NCI-H2171 (cell line): ENCODE results near the gene PATJ.
"Not testable (repeated sequence)": the region's sequence is repeated elsewhere in the genome, so short reads cannot be mapped to it uniquely, and the experiment has no call there.

Experiments
- DNase-seq: peaks from one replicate; lab custom pipeline; 2025; lab: John Stamatoyannopoulos, UW

Gene PATJ

DNA sequence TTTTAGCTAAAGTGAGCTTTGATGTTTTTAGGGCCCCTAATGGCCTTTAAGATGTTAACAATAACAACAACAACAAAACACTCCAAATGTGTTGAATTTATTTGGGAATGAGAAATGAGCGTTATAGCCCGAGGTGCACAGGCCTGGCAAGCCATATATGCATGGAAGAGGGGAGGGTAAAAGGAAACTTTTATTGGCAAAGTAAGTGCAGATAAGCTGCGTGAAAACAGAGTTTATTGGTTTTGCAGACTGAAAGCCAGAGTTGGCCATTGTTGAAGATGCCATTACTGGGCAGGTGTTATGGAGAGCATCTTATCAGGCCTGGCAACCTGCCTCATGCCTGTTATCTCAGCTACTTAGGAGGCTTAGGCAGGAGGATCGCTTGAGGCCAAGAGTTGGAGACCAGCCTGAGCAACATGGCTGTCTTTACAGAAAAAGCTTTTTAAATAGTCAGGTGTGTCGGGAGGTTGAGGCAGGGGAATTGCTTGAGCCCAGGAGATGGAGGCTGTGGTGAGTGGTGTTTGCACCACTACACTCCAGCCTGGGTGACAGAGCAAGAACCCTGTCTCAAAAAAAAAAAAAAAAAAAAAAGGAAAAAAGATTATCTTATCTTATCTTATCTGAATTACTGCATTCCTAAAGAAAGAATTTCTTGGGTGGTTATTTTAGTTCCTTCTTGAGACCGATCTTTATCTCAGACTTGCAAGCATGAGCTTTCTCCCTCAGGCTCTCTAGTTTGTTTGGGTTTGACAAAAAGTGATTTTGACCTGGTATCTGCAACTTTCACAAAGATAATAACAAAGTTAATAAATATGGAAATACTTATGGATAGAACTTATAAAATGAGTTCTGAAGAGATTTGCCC, 1.7 kb downstream of the PATJ start:
- no peak for DNase-seq

DNA sequence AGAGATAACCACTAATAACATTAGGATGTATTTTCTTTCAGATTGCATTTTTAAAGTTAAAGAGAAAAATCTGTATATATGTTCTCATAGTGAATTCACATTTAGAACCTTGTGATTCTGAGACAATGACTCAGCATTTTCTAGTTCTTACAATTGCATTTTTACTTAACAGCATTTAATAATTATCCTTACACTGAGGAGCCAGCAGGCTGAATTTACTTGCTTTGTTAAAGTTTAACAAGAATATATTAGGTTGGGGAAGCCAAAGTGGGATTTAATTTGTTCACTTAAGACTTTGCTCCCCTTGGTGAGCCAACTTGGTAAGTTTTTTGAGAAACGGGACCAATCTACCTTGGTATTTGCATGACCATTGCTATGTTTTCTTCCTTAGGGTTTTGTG, 4.5 kb downstream of the PATJ start:
- no peak for DNase-seq

DNA sequence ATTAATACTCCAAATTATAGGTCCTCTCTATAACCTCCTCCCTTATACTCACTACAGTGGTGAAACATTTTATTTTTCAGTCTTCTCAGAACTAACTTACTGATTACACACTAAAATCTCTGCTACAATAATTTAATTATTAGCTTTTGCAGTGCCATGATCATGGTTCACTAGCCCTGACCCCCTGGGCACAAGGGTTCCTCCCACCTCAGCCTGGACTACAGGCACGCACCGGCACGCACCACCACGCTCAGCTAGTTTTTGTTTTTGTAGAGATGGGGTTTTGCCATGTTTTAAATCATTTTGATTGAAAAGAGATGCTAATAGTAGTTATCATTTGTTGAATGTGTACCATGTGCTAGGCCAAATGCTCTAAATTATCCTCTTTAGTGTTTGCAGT, 6.3 kb downstream of the PATJ start:
- no peak for DNase-seq

DNA sequence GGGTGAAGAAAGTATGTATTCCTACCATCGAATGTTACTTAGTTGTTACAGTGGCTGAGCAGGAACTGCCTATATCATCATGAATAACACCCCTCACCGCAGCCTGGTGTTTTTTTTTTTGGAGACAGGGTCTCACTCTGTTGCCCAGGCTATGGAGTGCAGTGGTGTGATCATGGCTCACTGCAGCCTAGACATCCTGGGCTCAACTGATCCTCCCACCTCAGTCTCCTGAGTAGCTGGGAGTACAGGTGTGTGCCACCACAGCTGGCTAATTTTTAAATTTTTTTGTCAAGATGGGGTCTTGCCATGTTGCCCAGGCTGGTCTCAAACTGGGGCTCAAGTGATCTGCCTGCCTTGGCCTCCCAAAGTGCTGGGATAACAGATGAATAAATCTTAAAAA, 7.3 kb downstream of the PATJ start:
- DNase-seq: no peak

DNA sequence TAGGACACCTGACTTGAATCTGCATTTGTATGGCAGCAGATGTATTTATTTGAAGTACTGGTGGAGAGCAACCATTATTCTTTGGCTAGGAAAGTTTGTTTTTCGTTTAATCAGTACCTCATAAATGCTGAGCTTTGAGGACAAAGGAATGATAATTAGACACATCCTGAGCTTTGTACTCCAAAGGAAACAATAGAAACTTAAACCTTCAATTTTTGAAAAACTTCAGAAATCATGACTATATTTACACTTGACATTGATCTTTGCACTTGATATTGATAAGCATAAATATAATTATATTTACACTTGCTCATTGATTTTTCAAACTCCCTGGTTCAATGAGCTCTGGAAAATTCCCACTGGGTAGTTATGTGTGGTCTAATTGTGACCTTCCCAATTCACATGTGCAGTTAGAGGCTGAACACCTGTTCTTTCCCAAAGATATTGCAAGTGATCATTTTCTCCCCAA, 10.7 kb downstream of the PATJ start:
- no peak for DNase-seq

DNA sequence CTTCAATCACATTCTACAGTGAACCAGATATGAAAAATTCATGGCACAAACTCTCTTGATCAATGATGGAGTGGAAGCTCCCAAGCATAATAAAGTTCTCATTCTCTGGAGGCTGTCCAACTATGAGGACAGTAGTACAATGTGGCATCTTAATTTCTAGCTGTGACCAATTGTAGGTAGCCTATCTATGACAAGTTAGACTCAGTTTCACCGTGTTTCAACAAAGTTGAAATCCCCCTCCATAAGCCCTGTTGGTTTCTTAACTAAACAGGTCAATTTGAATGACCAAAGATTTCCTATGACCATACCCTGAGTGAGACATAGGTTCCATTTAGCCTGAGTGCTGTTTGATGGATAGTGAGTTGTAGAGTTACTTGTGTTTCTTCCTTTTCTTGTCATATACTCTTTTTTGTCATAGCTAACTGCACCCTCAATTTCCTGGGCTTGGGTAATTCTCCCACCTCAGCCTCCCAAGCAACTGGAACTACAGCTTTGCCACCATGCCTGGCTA, 11.8 kb downstream of the PATJ start:
- no peak for DNase-seq

DNA sequence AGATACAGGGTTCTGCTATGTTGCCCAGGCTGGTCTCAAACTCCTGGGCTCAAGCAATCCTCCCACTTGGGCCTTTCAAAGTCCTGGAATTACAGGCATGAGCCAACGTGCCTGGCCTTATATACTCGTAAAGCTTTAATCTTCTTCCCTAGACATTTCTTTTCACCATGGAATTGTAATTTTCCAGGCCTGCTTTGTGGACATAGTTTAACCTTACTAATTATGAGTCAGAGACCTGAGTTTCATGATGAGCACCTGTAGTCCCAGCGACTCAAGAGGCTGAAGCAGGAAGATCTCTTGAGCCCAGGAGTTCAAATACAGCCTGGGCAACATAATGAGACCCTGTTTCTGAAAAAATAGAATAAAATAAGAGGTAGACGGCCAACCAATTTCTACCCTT, 12.3 kb downstream of the PATJ start:
- DNase-seq: no peak

DNA sequence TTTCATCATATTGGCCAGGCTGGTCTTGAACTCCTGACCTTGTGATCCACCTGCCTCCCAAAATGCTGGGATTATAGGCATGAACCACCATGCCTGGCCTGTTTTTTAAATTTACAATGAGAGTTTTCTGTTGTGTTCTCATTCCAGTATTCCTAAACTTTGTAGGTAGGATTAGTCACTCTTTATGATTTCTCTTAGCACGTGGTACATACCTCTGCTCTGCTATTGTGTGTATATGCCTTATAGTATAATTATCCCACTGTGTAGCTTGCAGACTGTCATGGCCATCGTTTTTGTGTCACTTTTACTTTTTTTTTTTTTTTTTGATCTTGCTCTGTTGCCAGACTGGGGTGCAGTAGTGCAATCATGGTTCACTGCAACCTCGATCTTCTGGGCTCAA, 14.5 kb downstream of the PATJ start:
- DNase-seq: no peak

DNA sequence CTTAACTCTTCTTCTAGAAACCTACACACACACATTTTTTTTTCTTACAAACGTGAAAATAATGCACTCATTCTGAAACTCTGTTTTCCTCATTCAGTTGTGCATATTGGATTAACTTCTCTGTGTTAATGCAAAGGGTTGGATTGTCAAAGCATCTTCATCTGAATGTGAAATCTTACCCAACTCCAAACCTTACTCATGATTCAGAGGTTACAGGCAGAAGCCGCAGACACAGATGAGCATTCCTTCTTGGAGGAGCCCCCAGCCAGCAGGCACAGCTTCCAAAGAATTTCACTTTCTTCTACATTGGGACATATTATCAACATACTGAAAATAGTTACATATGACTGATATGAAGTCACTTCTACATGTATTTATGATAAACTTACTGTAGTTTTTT, 15.7 kb downstream of the PATJ start:
- DNase-seq: no peak

DNA sequence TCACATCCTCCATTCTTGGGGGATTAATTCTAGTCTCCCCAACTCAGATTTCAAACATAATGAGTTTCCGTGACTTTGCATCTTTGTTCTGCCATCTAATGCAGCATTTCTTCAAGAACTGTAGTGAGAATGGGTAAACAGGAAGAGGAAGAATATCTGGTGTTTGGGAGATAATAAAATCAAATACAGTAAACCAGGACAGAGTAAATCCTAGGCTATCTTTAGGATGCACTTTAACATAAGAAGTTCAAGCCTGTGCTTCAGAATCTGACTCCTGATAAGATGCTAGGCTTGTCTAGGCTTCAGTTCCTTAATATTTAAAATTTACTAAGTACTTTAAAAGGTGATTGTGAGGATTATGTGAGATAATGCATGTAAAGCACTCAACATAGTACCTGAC, 27.9 kb downstream of the PATJ start:
- DNase-seq: no peak

DNA sequence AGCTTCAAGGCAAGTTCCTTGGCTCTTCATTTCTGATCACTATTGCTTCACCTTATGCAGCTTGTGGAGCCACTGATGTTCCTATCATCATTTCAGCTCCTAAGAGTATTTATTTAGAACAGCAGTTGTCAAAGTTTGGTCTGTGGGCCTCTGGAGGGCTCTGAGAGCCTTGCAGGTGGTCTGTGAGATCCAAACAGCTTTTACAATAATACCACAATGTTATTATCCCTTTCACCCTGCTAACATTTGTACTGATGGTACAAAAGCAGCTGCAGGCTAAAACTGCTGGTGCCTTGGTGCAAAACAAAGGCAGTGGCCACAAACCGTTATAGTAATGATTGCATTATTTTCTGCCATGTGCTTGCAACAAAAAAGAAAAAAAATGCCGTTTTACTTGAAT, 33.8 kb downstream of the PATJ start:
- no peak for DNase-seq

DNA sequence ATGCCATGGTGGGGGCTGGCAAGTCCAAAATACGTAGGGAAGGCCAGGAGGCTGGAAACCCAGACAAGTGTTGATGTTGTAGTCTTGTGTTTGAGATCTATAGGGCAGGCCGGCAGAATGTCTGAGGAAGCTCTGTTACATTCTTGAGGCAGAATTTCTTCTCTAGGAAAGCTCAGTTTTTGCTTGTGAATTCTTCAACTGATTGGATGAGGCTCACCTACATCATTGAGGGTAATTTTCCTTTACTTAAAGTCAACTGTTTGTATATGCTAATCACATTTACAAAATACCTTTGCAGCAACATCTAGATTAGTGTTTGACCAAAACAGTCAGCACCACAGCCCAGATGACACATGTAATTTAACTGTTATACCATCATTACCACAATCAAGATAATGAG, 37.0 kb downstream of the PATJ start:
- no peak for DNase-seq

DNA sequence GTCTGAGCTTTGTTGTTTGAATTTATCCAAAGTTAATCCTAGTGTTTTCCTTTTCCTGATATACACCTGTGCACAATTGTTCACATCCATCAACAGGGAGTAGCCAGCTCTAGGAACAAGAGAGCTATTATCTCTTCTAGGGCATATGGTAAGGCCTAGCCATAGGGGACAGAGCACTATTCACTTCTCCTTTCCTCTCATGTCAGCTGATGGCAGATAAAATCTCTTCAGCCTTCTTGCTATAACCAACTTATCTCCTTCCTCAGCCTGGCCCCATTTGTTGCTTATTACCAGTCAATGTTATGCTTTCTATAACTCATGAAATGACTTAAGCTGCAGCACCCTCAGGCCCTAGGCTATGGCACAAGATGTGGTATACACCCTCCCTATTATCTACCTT, 38.9 kb downstream of the PATJ start:
- DNase-seq: no peak

DNA sequence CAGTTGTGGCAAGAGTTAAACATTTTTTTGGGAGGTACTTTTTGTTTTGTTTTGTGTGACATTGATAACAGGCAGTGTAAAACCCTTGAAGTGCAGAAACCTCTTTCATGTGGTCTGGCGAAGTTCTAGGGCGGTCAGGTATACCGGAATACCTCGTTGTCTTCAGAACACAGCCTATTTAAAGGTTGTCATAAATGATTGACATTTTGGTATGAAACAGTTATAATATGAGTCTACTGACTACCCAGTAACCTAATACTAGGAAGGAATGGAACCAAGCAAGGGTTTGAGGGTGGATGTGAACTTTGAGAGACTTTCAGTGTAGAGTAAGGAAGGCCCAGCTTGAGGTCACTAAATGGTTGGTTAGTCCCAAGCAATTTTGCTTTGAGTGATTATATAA, 40.5 kb downstream of the PATJ start:
- DNase-seq: no peak

DNA sequence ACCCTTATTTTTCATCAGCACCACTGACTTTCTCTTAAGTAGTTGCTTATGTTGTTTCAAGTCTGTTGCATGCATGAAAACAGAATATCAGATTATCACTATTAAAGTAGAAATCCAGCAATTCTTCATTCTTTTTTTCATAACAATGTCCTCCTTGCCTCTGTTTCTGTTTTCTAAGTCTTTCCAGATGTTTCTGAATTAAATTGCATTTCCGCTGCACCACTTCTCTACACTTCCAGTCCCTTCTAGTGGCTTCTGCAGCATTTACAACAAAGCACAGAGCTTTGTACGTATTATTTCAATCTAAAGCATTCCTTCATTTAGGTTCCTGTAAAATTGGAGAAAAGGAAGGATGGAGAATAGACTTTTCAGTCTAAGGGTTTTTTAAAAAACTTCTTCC, 42.4 kb downstream of the PATJ start:
- no peak for DNase-seq

DNA sequence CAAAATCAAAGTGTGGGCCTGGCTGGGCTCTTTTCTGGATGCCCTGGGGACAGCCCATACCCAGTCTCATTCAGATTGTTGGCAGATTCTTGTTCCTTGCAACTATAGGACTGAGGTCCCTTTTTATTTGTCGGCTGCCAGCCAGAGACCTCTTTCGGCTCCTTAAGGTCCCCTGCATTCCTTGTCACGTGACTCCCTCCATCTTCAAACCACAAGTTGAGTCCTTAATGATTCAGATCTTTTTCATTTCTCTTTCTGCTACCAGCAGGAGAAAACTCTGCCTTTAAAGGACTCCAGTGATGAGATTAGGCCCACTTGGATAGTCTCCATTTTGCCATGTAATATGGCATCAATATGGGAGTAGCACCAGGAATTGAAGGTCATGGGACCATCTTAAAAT, 48.6 kb downstream of the PATJ start:
- no peak for DNase-seq

DNA sequence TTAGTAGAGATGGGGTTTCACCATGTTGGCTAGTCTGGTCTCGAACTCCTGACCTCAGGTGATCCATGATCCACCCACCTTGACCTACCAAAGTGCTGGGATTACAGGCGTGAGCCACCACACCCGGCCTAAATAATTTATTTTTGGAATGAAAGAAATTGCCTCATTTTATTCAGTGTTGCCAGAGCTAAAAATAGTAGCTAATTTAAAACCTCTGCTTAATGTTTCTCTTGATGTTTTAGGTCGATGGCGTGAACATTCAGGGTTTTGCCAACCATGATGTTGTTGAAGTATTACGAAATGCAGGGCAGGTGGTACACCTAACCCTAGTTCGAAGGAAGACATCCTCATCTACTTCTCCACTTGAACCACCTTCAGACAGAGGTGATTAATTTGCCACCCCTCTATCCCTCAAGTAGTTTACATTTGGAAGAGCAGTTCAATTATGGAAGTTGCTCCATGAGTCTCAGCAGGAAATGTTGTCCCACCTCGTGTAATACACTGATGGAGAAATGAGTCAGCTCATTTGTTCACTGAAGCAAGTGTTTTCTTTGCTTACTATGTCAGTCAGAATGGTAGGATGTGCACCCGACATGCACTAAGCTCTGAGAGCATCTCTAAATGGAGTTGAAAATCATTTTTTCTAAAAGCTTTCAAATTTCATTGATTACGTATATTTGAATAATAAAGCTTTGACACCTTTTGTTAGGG, 54.9 kb downstream of the PATJ start:
- no peak for DNase-seq

DNA sequence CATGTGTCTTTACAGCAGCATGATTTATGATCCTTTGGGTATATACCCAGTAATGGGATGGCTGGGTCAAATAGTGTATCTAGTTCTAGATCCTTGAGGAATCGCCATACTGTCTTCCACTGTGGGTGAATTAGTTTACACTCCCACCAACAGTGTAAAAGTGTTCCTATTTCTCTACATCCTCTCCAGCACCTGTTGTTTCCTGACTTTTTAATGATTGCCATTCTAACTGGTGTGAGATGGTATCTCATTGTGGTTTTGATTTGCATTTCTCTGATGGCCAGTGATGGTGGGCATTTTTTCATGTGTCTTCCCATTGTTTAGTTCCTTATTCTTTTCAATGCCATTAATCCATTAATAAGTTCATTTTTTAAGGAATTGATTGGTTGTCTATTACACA, 58.8 kb downstream of the PATJ start:
- DNase-seq: not testable (repeated sequence)

DNA sequence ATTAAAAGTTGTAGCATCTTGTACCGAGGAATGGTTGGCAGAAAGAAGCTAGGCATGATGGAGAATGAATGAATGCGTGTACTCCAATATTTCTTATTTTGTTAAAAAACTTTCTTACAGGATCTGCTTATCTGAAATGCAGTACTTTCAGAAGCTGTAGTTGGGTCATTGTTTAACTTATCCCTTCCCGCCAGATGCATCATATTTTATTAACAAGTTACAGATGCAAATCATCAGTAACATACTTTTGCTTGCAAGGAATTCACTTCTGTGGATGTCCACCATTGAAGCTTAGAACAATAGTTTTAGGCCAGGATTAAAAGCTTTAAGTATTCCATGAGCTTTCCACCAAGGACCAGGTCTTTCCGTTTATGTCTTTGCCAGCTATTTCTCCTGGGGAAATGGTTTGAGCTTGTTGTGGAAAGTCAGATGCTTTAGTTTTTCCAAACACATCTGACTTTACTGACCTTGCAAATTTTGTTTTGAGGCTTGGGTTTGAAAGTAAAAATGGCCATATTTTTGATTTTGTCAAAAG, 65.4 kb downstream of the PATJ start:
- no peak for DNase-seq

DNA sequence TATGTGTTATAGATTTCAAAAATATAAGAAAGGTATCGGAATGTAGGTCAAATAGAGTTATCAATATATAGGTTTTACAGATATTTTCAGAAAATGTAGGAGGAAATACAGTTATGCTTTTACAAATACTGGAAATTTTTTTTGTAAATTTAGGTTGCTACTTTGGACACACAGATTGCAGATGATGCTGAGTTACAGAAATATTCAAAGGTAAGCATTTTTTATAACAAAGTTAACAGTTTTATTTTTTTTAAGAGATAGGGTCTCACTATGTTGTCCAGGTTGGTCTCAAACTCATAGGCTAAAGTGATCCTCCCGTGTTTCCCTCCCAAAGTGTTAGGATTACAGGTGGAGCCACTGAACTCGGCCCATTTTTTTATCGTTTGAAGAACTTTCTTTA, 66.0 kb downstream of the PATJ start:
- DNase-seq: no peak

DNA sequence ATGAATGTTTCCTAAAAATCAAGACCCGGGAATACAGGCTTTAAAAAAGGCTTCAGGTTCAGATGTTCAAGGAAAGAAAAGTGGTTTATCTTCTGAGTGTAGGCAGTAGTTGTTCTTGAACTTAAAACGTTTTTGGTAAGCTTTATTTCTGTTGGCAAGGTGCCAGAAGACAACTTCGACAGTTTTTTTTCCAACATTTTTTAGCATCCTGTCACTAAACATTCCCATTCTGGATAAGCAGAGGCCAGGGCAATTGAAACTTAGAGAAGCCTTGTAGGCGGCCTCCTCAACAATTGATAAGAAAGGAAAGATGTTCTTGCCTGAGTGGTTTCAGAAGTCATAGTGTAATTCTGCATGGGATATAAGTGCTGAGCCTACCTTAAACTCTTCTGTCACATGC, 66.7 kb downstream of the PATJ start:
- no peak for DNase-seq

DNA sequence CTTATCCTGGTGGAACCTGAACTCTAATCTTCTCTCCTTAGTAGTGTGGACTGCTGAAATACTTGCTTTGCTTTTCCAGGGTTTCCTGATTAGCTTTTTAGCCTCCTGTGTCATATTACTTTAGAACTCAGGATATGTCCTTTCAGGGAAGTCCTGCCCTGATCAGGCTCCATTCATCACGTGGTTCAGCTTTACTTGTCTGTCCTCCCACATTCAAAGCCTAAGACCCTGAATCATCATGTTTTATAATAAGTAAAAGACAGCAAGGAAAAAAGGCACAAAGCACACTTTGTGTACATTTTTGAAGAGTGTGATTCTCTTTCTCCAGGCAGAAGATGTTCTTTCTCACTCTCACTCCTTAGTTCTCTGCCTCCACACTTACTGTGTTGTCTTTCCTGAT, 70.6 kb downstream of the PATJ start:
- DNase-seq: no peak

DNA sequence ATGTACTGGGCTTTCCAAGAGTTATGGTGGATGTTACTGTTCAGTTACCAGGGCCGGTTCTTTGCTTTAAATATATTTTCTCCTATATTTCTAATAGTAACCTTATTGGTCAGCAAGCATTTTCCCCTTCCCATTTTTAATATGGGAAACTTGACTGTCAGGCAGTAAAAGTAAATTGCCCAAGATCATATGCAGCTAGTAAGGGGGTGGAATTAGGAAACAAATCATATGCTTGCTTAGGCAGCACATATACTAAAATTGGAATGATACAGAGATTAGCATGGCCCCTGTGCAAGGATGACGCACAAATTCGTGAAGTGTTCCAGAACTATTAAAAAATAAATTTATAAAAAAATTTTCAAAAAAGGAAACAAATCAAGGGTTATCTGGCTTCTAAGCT, 73.9 kb downstream of the PATJ start:
- no peak for DNase-seq
